HepG2 (cell line): ENCODE data around the gene CABLES2. TPM values are rescaled to one million over a fixed set of nuclear protein-coding genes. Genes with fewer than 3 reads are reported as not detected.

ENCODE experiments used
- ATAC-seq: fragments of 200-7000 bp; cut with Tn5 transposase; 3 replicates; pipeline ENCODE4 v1.9.1; 2020; ENCODE audit warnings: mild to moderate bottlenecking, moderate library complexity
- BruUV-seq: library from RNA; stranded (reverse); fragments of 400-500 nt; replicated peaks from 2 replicates; lab custom pipeline; 2021; lab: Mats Ljungman, UMichigan
- CTCF ChIA-PET: fragments of 300-600 bp; formaldehyde crosslinking; extraction: SDS; loops from one replicate; lab custom pipeline; 2021; ENCODE audit warnings: low total read pairs, inconsistent platforms, low intra/inter-chr PET ratio; lab: Yijun Ruan, JAX
- POLR2A ChIA-PET: fragments of 350-600 bp; sonication (Branson Sonifier 250); formaldehyde crosslinking; loops from one replicate; lab custom pipeline; 2020; ENCODE audit warnings: antibody characterized with exemption, inconsistent platforms; lab: Yijun Ruan, JAX
- DNase-seq: peaks from one replicate; pipeline ENCODE4 v3.0.0-alpha.2; 2015; ENCODE audit warnings: low spot score
- FAIRE-seq: peaks from 3 replicates; lab custom pipeline; 2011; peaks lifted over from hg19 to GRCh38; lab: Jason Lieb, UNC
- H2AFZ ChIP-seq: one replicate; pipeline ENCODE4 v1.6.1; 2011; ENCODE audit warnings: low read length, inconsistent platforms
- H3K27ac ChIP-seq: fragments of 300-600 bp; 3 replicates; pipeline ENCODE4 v1.8.0; 2011; ENCODE audit warnings: mixed run types, mild to moderate bottlenecking, mixed read lengths, low read length, inconsistent platforms; ENCODE audit not compliant: insufficient read depth; ENCODE audit errors: extremely low read length
- H3K27me3 ChIP-seq, 2 experiments: fragments of 200-600 bp in 1 of 2; 2 replicates in 1 of 2; 3 replicates in 1 of 2; pipeline versions ENCODE4 v1.6.0 to v1.8.0; 2011; ENCODE audit warnings: low read length in 2 of 2, mild to moderate bottlenecking in 2 of 2, moderate library complexity in 2 of 2, inconsistent platforms in 1 of 2; ENCODE audit not compliant: insufficient read depth in 2 of 2, control insufficient read depth in 1 of 2
- H3K36me3 ChIP-seq, 2 experiments: fragments of 200-600 bp in 1 of 2; replicated peaks in 1 of 2; 2 replicates in 1 of 2; 3 replicates in 1 of 2; pipeline versions ENCODE4 v1.5.1 to v1.8.0; 2011; ENCODE audit warnings: low read length in 2 of 2, inconsistent platforms in 1 of 2; ENCODE audit not compliant: insufficient read depth in 2 of 2, control insufficient read depth in 1 of 2
- H3K4me1 ChIP-seq: 2 replicates; pipeline ENCODE4 v1.5.1; 2012; ENCODE audit warnings: low read length, inconsistent platforms; ENCODE audit not compliant: insufficient read depth
- H3K4me2 ChIP-seq: 2 replicates; pipeline ENCODE4 v1.6.0; 2011; ENCODE audit warnings: low read depth, low read length, inconsistent platforms
- H3K4me3 ChIP-seq, 3 experiments: fragments of 200-600 bp in 1 of 3; sonication (generic), shearing (Covaris generic) in 1 of 3; replicated peaks in 1 of 3; 2 replicates each; pipeline ENCODE4 v1.5.1; 2011 to 2016; ENCODE audit warnings: low read length in 3 of 3, inconsistent platforms in 2 of 3, low read depth in 2 of 3, mild to moderate bottlenecking in 2 of 3, control low read depth in 1 of 3, mixed read lengths in 1 of 3; ENCODE audit not compliant: insufficient read depth in 1 of 3
- H3K79me2 ChIP-seq: one replicate; pipeline ENCODE4 v1.6.1; 2011; ENCODE audit warnings: low read length, inconsistent platforms; ENCODE audit not compliant: insufficient read depth
- H3K9ac ChIP-seq: 2 replicates; pipeline ENCODE4 v1.6.0; 2011; ENCODE audit warnings: mild to moderate bottlenecking, low read depth, low read length, inconsistent platforms; ENCODE audit not compliant: insufficient read depth
- H3K9me3 ChIP-seq: 2 replicates; pipeline ENCODE4 v1.5.1; 2012; ENCODE audit warnings: mild to moderate bottlenecking, low read length
- H4K20me1 ChIP-seq: 2 replicates; pipeline ENCODE4 v1.6.0; 2011; ENCODE audit warnings: inconsistent platforms, mild to moderate bottlenecking, low read length, moderate library complexity; ENCODE audit not compliant: insufficient read depth
- ARHGAP35 ChIP-seq: sonication (generic); formaldehyde crosslinking; IDR thresholded peaks from 2 replicates; pipeline ENCODE4 v1.9.0; 2022; ENCODE audit warnings: mild to moderate bottlenecking, inconsistent platforms, moderate library complexity, missing genetic modification reagents, borderline replicate concordance
- CCDC6 ChIP-seq: sonication (generic); formaldehyde crosslinking; IDR thresholded peaks from 2 replicates; pipeline ENCODE4 v1.8.1; 2022; ENCODE audit warnings: mild to moderate bottlenecking, missing genetic modification reagents, moderate library complexity
- CREB1 ChIP-seq, 2 experiments: fragments of 450-650 bp in 1 of 2; IDR thresholded peaks; 2 replicates each; pipeline ENCODE4 v1.6.1; 2016 to 2017; ENCODE audit warnings: control low read depth in 1 of 2, mild to moderate bottlenecking in 1 of 2, missing compliant biosample characterization in 1 of 2, missing genetic modification characterization in 1 of 2
- GABPA ChIP-seq, 2 experiments: IDR thresholded peaks; 2 replicates each; pipeline ENCODE4 v1.6.1; 2011 to 2016; ENCODE audit warnings: low read depth in 2 of 2, low read length in 1 of 2, missing biosample characterization in 1 of 2, missing genetic modification characterization in 1 of 2
- MXD1 ChIP-seq: sonication (generic); formaldehyde crosslinking; IDR thresholded peaks from 2 replicates; pipeline ENCODE4 v1.4.0; 2020; ENCODE audit warnings: mild to moderate bottlenecking, missing genetic modification reagents
- RAD51 ChIP-seq: fragments of 450-650 bp; IDR thresholded peaks from 2 replicates; pipeline ENCODE4 v1.6.1; 2016; ENCODE audit warnings: borderline replicate concordance
- SIX4 ChIP-seq: sonication (generic); formaldehyde crosslinking; IDR thresholded peaks from 2 replicates; pipeline ENCODE4 v1.4.0; 2020; ENCODE audit warnings: missing genetic modification reagents
- SNAPC4 ChIP-seq: sonication (generic); formaldehyde crosslinking; IDR thresholded peaks from 2 replicates; pipeline ENCODE4 v1.4.0; 2020; ENCODE audit warnings: mild to moderate bottlenecking, missing genetic modification reagents
- SSRP1 ChIP-seq: IDR thresholded peaks from 2 replicates; pipeline ENCODE4 v1.6.1; 2016; ENCODE audit warnings: control low read depth
- ZNF556 ChIP-seq: sonication (generic); formaldehyde crosslinking; IDR thresholded peaks from 2 replicates; pipeline ENCODE4 v1.4.0; 2020; ENCODE audit warnings: mild to moderate bottlenecking, missing genetic modification reagents, borderline replicate concordance
- ZNF629 ChIP-seq: sonication (generic); formaldehyde crosslinking; conservative IDR thresholded peaks from 2 replicates; pipeline ENCODE4 v1.5.0; 2020; ENCODE audit warnings: missing genetic modification reagents
- WGBS: methylation state at CpG from one replicate; pipeline ENCODE4 v1.1.6; 2017; ENCODE audit warnings: low lambda C conversion rate; 5-methylcytosine and 5-hydroxymethylcytosine counted together
- in situ Hi-C: cut with HindIII; loops from 2 replicates; pipeline ENCODE4 v1.10.0; 2017; ENCODE audit warnings: low pct_unique_long_range_greater_than_20kb; ENCODE audit not compliant: extremely low pct_ligation_motif_present
- intact Hi-C: fragments of 100-400 bp; cut with micrococcal nuclease; formaldehyde crosslinking; loops from one replicate; pipeline ENCODE4 v1.10.0; 2022; ENCODE audit not compliant: unreplicated experiment
- polyA plus RNA-seq, 8 experiments: library from polyadenylated mRNA; depleted of rRNA in 3 of 8; stranded (reverse) in 7 of 8; unstranded in 1 of 8; fragments of >200 nt; fragmentation: Illumina TruSeq in 4 of 8; extraction: Trizol in 4 of 8; gene quantifications; 2 replicates each; pipeline versions ENCODE4 v1.2.1 to v1.2.3, GENCODE V29; 2011 to 2016; ENCODE audit warnings: low read depth in 4 of 8, missing spikeins in 1 of 8, mixed read lengths in 1 of 8; ENCODE audit not compliant: insufficient read depth in 1 of 8
- total RNA-seq, 5 experiments: library from RNA; depleted of rRNA; stranded (reverse); fragments of >200 nt; fragmentation: Illumina TruSeq; extraction: Trizol; gene quantifications; 2 replicates each; pipeline ENCODE4 v1.2.3, GENCODE V29; 2016; ENCODE audit warnings: low read depth in 1 of 5

The CABLES2 gene
- total and polyA plus RNA-seq, 2 of the 13 experiments (the other 11 are each of a cell fraction or from before 2014, with no cell fraction given) = 5.2 to 9.7 TPM

GRCh38 chr20:62427172-62428001, 20.3 kb upstream of the CABLES2 start, which contains the start of gene RBBP8NL:
RBBP8NL (minus strand) TSS chr20:62427539; CDS start chr20:62419647, 7,892 bp downstream.
- no peak within 1 kb of the TSS for H2AFZ ChIP-seq
- H3K79me2 ChIP-seq = no peaks in the 10 kb centered on the region
- no peak within 1 kb of the TSS for H3K27ac ChIP-seq
- no peak for DNase-seq
- peaks cover 47% of the 10 kb centered on the region for H3K4me1 ChIP-seq
- no peaks in the 10 kb centered on the region for H3K36me3 ChIP-seq
- H3K4me2 ChIP-seq = no peak within 1 kb of the TSS
- H4K20me1 ChIP-seq = peaks cover 9% of the 10 kb centered on the region; the same call in 1 of the 2 replicates
- in situ Hi-C loops = no loop called here
- CTCF ChIA-PET = no interaction called here
- H3K9ac ChIP-seq = no peak within 1 kb of the TSS
- intact Hi-C loops = no loop called here
- peaks cover 28 to 93% of the 10 kb centered on the region in 2 experiments for H3K27me3 ChIP-seq
- POLR2A ChIA-PET = no interaction called here
- no TSS peak for BruUV-seq
- TF ChIP-seq ZNF629 (CRISPR knock-in tag) (peak; percentile 58), ZNF556 (CRISPR knock-in tag) (no peak), GABPA (IDR thresholded peaks at IDR 0.05; ENCODE audit: low read depth, low read length) (0 out of 2 replicates have a peak, but pooled peaks have one; percentile 9), GABPA (CRISPR knock-in tag; IDR thresholded peaks at IDR 0.05; ENCODE audit: low read depth) (no peak), CCDC6 (CRISPR knock-in tag) (0 out of 2 replicates have a peak, but pooled peaks have one; percentile 19), MXD1 (0 out of 2 replicates have a peak, but pooled peaks have one; percentile 1)
- 47% methylated on average over 15 of the region's 28 CpGs for WGBS
- ATAC-seq = peak; percentile 2; the same call in 2 of the 3 replicates
- no peaks in the 10 kb centered on the region for H3K9me3 ChIP-seq
- no peak within 1 kb of the TSS for H3K4me3 ChIP-seq
- no peak for FAIRE-seq

- Histone ChIP-seq H3K4me2 (no peak overlapping the region), H3K27ac (no peak overlapping the region), H3K4me1 (peaks cover 47% of the 10 kb centered on the region), H3K9ac (no peak overlapping the region), H3K4me3 (no peak overlapping the region), H3K79me2 (no peaks in the 10 kb centered on the region), H3K27me3 (peaks cover 28 to 87% of the 10 kb centered on the region in 2 experiments), H4K20me1 (peaks cover 9% of the 10 kb centered on the region; the same call in 1 of the 2 replicates), H3K9me3 (no peaks in the 10 kb centered on the region), H2AFZ (no peak overlapping the region), H3K36me3 (no peaks in the 10 kb centered on the region)
- BruUV-seq = no TSS peak
- FAIRE-seq (peak; percentile 15), DNase-seq (no peak), ATAC-seq (peak; percentile 50)
- CTCF ChIA-PET = no interaction called here
- in situ Hi-C loops = no loop called here
- 10% methylated on average over 11 of the region's 22 CpGs for WGBS
- intact Hi-C loops = no loop called here
- POLR2A ChIA-PET = interaction anchor here (1.0 kb wide), 1 partner anchor 14 kb away, joined by 3 read pairs; no protein-coding TSS in a partner anchor
- TF ChIP-seq CREB1 (IDR thresholded peaks at IDR 0.05) = no peak
- TF ChIP-seq CREB1 (CRISPR knock-in tag; IDR thresholded peaks at IDR 0.05) = no peak
- TF ChIP-seq SSRP1 (CRISPR knock-in tag) = no peak
- no peak for TF ChIP-seq SNAPC4
- peak; percentile 67; the same call in 1 of the 2 replicates for TF ChIP-seq SIX4 (CRISPR knock-in tag)
- no peak for TF ChIP-seq RAD51
- TF ChIP-seq ARHGAP35 (CRISPR knock-in tag) = no peak
Observed at GRCh38 chr20:62426699-62427131, 19.6 kb upstream of the CABLES2 start.
